AG08396 (cell line): ENCODE data around the gene SMKR1.
"Not testable (repeated sequence)": the region's sequence is repeated elsewhere in the genome, so short reads cannot be mapped to it uniquely, and the experiment has no call there.

Source experiments
- DNase-seq: peaks from one replicate; pipeline ENCODE4 v3.0.0; 2012; ENCODE audit warnings: low spot score, mixed read lengths

Gene SMKR1

DNA sequence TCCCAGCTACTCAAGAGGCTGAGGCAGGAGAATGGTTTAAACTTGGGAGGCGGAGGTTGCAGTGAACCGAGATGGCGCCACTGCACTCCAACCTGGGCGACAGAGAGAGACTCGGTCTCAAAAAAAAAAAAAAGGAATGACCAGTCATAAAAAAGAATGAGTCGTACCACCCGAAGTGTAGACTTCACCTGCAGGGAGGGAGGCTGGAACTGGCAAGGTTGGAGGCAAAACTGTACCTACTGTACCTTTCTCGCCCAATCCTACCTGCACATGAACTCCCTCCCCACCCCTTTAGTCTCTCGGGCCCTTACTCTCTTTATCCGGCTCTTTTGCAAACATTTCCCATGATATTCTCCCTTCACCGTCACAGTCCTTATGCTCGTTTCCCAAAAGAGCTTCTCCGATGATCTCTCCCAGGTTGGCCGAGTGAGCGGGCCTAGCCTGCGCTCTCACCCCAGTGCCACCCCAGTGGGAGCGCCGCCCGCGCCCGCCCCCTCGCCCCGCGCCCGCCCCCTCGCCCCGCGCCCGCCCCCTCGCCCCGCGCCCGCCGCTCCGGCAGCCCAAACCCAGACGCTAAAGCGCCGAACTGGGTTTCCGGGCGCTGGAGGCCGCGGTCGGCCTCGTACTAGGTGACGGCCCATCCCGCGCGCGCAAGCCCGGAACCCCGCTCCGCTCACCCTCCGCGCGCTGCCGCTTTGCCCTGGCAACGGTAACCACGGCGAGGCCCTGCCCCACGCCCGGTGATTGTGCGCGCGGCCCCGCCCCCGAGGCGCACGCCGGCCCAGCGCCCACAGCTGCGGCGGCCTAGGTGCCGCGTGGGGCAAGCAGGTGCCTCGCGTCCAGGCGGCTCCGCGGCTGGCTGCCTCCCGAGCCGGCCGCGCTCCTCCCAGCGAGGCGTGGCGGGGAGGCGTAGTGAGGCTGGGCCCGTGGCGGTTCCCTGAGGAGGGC, at the start of gene SMKR1:
SMKR1 (plus strand) TSS at position 772 of the 948 bp plus-strand sequence. CDS start 294 bp downstream, outside the sequence.
- peak; percentile 94 for DNase-seq

- DNase-seq, result no peak
Measured at GRCh38 chr7:129452589-129453231, 49.6 kb upstream of the SMKR1 start.

- DNase-seq, result no peak
Measured at GRCh38 chr7:129453510-129454248, 48.7 kb upstream of the SMKR1 start.

DNA sequence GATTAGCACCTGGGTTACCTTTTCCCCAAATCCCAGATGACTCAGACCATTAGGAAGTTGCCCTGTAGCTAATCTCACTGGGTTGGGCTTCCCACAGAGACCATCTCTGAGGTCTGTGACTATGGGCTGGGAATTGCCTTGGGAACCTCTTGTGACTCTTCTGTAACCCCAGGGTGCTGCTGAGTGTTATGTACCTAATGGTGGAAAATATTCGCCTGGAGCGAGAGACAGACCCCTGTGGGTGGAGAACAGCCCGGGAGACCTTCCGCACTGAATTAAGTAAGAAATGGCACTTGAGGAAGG, 48.1 kb upstream of the SMKR1 start:
- no peak for DNase-seq

DNA sequence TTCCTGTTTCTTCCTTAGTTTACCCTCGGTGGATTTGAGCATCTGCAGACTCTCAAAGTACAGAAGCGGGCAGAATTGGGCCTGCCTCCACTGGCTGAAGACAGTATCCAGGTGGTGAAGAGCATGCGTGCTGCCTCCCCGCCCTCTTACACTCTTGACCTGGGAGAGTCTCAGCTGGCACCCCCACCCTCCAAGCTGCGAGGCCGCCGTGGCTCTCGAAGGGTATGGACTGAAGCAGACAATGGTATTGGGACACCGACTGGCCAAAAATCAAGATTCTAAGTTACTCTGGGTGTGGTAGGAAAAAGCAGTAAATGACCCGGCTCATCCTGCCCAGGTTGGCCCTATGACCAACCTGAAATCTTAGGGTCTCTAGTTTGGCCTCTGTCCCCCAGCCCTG, 45.9 kb upstream of the SMKR1 start:
- no peak for DNase-seq

DNA sequence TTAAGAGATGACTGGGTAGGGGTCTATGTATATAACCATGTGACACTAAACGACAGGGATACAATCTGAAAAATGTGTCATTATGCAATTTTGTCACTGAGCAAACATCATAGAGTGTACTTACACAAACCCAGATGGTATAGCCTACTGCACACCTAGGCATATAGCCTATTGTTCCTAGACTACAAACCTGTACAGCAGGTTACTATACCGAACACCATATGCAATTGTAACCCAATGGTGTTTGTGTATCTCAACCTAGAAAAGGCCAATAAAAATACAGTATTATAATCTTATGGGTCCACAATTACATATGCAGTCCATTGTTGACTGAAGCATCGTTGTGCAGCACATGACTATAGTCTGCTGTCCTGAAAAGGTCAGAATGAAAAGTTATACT, 45.2 kb upstream of the SMKR1 start:
- DNase-seq, result no peak

DNA sequence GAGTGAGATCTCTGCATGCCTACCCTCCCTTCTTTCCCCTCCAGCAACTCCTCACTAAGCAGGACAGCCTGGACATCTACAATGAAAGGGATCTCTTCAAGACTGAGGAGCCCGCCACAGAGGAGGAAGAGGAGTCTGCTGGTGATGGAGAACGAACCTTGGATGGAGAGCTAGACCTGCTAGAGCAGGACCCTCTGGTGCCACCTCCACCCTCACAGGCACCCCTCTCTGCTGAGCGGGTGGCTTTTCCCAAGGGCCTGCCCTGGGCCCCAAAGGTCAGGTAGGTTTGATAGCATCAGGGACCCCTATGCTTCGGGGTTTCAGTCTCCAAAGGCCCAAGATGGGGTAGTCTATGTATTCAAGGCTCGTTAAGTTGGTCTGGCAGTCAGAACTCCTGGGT, 44.2 kb upstream of the SMKR1 start:
- no peak for DNase-seq

DNA sequence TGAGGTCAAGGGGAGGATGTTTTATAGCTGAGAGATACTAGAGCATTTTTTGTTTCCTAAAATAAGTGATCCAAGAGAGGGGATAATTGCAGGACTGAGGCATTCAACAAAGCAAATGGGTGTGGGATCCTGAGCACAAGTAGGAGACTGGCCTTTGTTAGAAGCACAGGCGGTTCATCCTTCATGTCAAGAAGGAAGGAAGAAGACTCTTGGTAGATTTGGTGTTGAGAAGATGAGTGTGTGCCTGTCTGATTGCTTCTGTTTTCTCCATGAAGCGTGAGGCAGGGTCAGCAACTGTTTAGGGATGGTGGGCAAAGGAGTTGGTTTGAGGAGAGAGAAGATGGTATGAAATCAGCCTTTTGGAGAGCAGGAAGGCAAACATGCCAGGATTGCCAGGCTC, 40.5 kb upstream of the SMKR1 start:
- no peak for DNase-seq

DNA sequence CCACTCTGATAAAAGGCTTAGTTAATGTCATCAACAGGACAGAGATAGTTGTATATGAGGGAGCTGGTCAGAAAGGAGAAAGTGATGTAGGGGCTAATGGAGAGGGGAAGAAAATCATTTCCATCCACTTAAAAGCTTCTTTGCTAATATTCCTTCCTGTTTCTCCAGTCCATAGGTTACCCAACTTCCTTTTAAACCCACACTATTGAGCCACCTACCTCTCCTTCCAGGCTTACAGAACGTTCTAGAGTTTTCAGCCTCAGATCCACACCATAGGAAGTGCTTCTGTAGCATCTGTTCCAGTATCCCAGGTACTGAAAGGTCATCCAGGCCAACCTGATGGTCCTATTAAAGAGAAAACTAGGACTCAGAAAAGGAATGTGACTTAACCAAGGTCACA, 39.9 kb upstream of the SMKR1 start:
- DNase-seq, result no peak

GRCh38 chr7:129464194-129464593, 38.1 kb upstream of the SMKR1 start:
- no peak for DNase-seq

DNA sequence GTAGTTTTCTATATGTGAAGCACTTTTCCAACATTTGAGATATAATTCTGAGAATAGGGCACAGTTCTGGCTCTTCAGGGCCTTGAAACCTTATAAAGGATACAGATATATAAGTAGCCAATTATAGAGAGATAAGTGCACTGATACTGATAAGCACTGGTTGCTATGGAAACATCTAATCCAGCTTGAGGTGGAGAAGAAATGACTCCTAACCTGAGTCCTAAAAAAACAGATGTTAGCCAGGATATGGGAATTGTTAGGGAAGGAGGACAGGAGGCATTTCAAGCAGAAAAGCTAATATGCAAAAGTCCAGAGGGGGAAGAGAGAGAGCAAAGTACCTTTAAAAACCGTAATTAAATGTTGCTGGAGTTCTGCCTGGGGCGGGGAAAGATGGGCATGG, 37.3 kb upstream of the SMKR1 start:
- DNase-seq, result no peak

DNA sequence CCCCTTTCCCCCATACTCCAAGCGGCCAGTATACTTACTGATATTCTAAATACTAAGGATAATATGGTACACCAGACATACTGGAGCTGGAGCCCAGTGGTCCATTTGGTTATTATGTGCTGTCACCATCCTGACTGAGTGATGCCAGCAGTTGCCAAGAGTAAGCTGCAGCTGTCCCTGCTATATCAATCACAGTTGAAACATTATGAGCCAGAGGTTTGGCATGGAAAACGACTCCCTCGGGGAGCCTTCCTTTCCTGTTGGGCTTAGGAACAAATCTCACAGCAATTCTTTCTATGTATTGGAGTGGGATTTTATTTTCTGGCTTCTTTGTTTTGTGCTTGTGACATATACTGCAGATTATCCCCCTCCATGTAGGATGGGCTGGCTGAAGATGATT, 35.5 kb upstream of the SMKR1 start:
- no peak for DNase-seq

GRCh38 chr7:129468087-129468486, 34.2 kb upstream of the SMKR1 start:
- peak; percentile 60 for DNase-seq

GRCh38 chr7:129468547-129468946, 33.8 kb upstream of the SMKR1 start:
- no peak for DNase-seq

GRCh38 chr7:129469930-129470329, 32.4 kb upstream of the SMKR1 start:
- no peak for DNase-seq

- DNase-seq, result no peak
Measured at GRCh38 chr7:129470411-129470810, 31.9 kb upstream of the SMKR1 start.

DNA sequence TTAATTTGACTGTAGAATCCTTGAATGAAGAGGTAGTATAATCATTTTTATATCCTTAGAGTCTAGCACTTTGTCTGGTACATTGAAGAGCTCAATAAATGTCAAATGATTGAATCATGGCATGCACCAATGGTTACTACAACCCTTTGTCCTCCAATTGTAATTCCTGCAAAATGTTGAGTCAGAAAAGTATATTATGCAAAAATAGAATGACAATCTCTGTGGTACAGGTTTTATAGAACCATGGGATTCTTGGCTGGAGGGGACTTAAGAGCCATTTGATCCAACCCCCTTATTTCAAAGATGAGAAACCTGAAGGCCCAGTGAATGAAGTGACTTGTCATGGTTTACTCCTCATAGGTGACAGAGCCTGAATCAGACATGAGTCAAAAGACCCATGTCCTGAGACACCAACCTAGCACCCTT, 30.9 kb upstream of the SMKR1 start:
- no peak for DNase-seq

- DNase-seq, result not testable (repeated sequence)
Measured at GRCh38 chr7:129475931-129476330, 26.4 kb upstream of the SMKR1 start.

GRCh38 chr7:129476398-129476797, 25.9 kb upstream of the SMKR1 start:
- not testable (repeated sequence) for DNase-seq

GRCh38 chr7:129479831-129480230, 22.5 kb upstream of the SMKR1 start:
- no peak for DNase-seq

DNA sequence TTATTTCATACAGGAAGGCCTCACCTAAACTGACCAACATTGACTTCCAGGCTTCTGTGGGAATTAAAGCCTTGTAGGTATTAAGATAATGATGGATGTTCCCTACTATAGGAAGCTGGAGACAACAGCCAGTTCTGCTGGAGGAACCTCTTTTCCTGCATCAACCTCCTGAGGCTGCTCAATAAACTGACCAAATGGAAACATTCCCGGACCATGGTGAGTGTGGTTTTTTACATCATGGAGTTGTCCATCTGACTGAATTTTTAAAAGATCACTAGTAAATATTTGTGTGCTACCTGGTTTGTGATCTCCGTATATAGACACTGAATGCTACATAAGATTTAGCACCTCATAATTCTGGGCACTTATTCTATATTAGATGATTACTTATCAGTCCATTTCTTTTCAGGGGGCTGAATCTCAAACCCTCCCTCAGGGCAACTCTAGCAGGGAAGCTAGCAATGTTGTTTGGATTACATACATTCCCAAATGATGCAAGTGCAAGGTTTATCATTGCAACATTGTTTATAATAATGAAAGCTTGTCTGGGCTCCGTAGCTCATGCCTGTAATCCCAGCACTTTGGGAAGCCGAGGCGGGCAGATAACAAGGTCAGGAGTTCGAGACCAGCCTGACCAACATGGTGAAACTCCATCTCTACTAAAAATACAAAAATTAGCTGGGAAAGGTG, 21.5 kb upstream of the SMKR1 start:
- no peak for DNase-seq

- not testable (repeated sequence) for DNase-seq
Measured at GRCh38 chr7:129481376-129481775, 21.0 kb upstream of the SMKR1 start.
